ENCODE results near the gene FMN1. TPM values are rescaled to one million over a fixed set of nuclear protein-coding genes. Genes with fewer than 3 reads are reported as not detected.
A peak's percentile ranks its signal among the peaks of the same experiment; 100 is the strongest.

Gene FMN1
- total RNA-seq, 1 experiment from 2014 or later = 11.5 TPM

GRCh38 chr15:32888221-32888761 lies 306.2 kb downstream of the FMN1 start:
- DNase-seq (ENCODE audit: low spot score) = no peak

- no peak for DNase-seq (ENCODE audit: low spot score)
Measured at GRCh38 chr15:32887090-32887489, 307.4 kb downstream of the FMN1 start.

- DNase-seq (ENCODE audit: low spot score) = no peak
Measured at GRCh38 chr15:32886459-32886858, 308.1 kb downstream of the FMN1 start.

- DNase-seq (ENCODE audit: low spot score) = no peak
Measured at GRCh38 chr15:32885713-32886112, 308.8 kb downstream of the FMN1 start.

- DNase-seq (ENCODE audit: low spot score) = no peak
Measured at GRCh38 chr15:32884146-32884545, 310.4 kb downstream of the FMN1 start.

GRCh38 chr15:32882955-32883354 lies 311.6 kb downstream of the FMN1 start:
- DNase-seq (ENCODE audit: low spot score) = no peak

GRCh38 chr15:32881528-32881927 lies 313.0 kb downstream of the FMN1 start:
- DNase-seq (ENCODE audit: low spot score) = no peak

- no peak for DNase-seq (ENCODE audit: low spot score)
Measured at GRCh38 chr15:32880642-32881041, 313.9 kb downstream of the FMN1 start.

GRCh38 chr15:32879980-32880379 lies 314.5 kb downstream of the FMN1 start:
- no peak for DNase-seq (ENCODE audit: low spot score)

GRCh38 chr15:32878869-32879805 lies 315.4 kb downstream of the FMN1 start:
- no peak for DNase-seq (ENCODE audit: low spot score)

- no peak for DNase-seq (ENCODE audit: low spot score)
Measured at GRCh38 chr15:32878342-32878741, 316.2 kb downstream of the FMN1 start.

- no peak for DNase-seq (ENCODE audit: low spot score)
Measured at GRCh38 chr15:32877252-32878019, 317.1 kb downstream of the FMN1 start.

GRCh38 chr15:32873284-32874114 lies 321.0 kb downstream of the FMN1 start:
- DNase-seq (ENCODE audit: low spot score) = no peak

GRCh38 chr15:32872621-32873283 lies 321.8 kb downstream of the FMN1 start:
- no peak for DNase-seq (ENCODE audit: low spot score)

GRCh38 chr15:32871883-32872282 lies 322.6 kb downstream of the FMN1 start:
- DNase-seq (ENCODE audit: low spot score) = no peak

GRCh38 chr15:32870240-32871033 lies 324.1 kb downstream of the FMN1 start:
- no peak for DNase-seq (ENCODE audit: low spot score)

- DNase-seq (ENCODE audit: low spot score) = no peak
Measured at GRCh38 chr15:32869776-32870175, 324.7 kb downstream of the FMN1 start.

GRCh38 chr15:32867313-32867626 lies 327.2 kb downstream of the FMN1 start:
- peak; percentile 4 for DNase-seq (ENCODE audit: low spot score)

- no peak for DNase-seq (ENCODE audit: low spot score)
Measured at GRCh38 chr15:32866454-32867312, 327.8 kb downstream of the FMN1 start.
